SK-N-SH (cell line): Measurements from ENCODE around the gene SH2D3A. TPM values are rescaled to one million over a fixed set of nuclear protein-coding genes. Genes with fewer than 3 reads are reported as not detected.
"Not testable (repeated sequence)": the region's sequence is repeated elsewhere in the genome, so short reads cannot be mapped to it uniquely, and the experiment has no call there.

ENCODE experiments used
- CTCF ChIA-PET: fragments of 300-600, 350-600 bp; formaldehyde crosslinking; extraction: SDS; loops from one replicate; lab custom pipeline; 2021; lab: Yijun Ruan, JAX
- POLR2A ChIA-PET: fragments of 350-600 bp; sonication (Branson Sonifier 250); formaldehyde crosslinking; extraction: SDS; loops from one replicate; lab custom pipeline; 2020; ENCODE audit warnings: antibody characterized with exemption, inconsistent platforms; lab: Yijun Ruan, JAX
- DNase-seq: peaks from one replicate; pipeline ENCODE4 v3.0.0; 2012
- H2AFZ ChIP-seq: fragments of 200-600 bp; sonication (generic); 2 replicates; pipeline ENCODE4 v1.8.1; 2016; ENCODE audit warnings: antibody characterized with exemption, mild to moderate bottlenecking, low read depth
- H3F3A ChIP-seq: fragments of 200-600 bp; sonication (generic); replicated peaks from 2 replicates; pipeline ENCODE3; 2016; ENCODE audit warnings: antibody characterized with exemption, mild to moderate bottlenecking; ENCODE audit not compliant: insufficient read depth
- H3K27ac ChIP-seq, 2 experiments: fragments of 200-500 bp in 1 of 2; fragments of 200-600 bp in 1 of 2; sonication (Bioruptor generic) in 1 of 2; sonication (generic), shearing (Covaris generic) in 1 of 2; 2 replicates each; pipeline versions ENCODE4 v1.5.1 to v1.6.1; 2014 to 2016; ENCODE audit warnings: low read depth in 2 of 2, inconsistent platforms in 1 of 2, low read length in 1 of 2, mild to moderate bottlenecking in 1 of 2, mixed read lengths in 1 of 2
- H3K27me3 ChIP-seq: fragments of 200-600 bp; sonication (generic), shearing (Covaris generic); 2 replicates; pipeline ENCODE4 v1.6.1; 2016; ENCODE audit warnings: mixed run types; ENCODE audit not compliant: insufficient read depth
- H3K36me3 ChIP-seq, 2 experiments: fragments of 200-500 bp in 1 of 2; fragments of 200-600 bp in 1 of 2; sonication (Bioruptor generic) in 1 of 2; sonication (generic) in 1 of 2; replicated peaks in 1 of 2; 2 replicates each; pipeline versions ENCODE3 to v1.5.1; 2014 to 2016; ENCODE audit warnings: low read length in 1 of 2, mild to moderate bottlenecking in 1 of 2; ENCODE audit not compliant: insufficient read depth in 2 of 2, control insufficient read depth in 1 of 2
- H3K4me1 ChIP-seq, 2 experiments: fragments of 200-500 bp in 1 of 2; fragments of 200-600 bp in 1 of 2; sonication (Bioruptor generic) in 1 of 2; sonication (generic), shearing (Covaris generic) in 1 of 2; 2 replicates each; pipeline versions ENCODE4 v1.5.1 to v1.6.1; 2014 to 2016; ENCODE audit warnings: low read depth in 1 of 2, low read length in 1 of 2, mixed run types in 1 of 2; ENCODE audit not compliant: insufficient read depth in 2 of 2, control insufficient read depth in 1 of 2
- H3K4me2 ChIP-seq: fragments of 200-600 bp; sonication (generic), shearing (Covaris generic); 2 replicates; pipeline ENCODE4 v1.6.1; 2017; ENCODE audit warnings: mixed run types
- H3K4me3 ChIP-seq, 2 experiments: fragments of 200-500 bp in 1 of 2; fragments of 200-600 bp in 1 of 2; sonication (Bioruptor generic) in 1 of 2; sonication (generic), shearing (Covaris generic) in 1 of 2; 2 replicates each; pipeline versions ENCODE4 v1.5.1 to v1.8.1; 2014 to 2016; ENCODE audit warnings: low read depth in 2 of 2, inconsistent platforms in 1 of 2, low read length in 1 of 2, mild to moderate bottlenecking in 1 of 2, mixed read lengths in 1 of 2, moderate library complexity in 1 of 2
- H3K79me2 ChIP-seq: fragments of 200-600 bp; sonication (generic); 2 replicates; pipeline ENCODE4 v1.8.1; 2017; ENCODE audit warnings: mild to moderate bottlenecking; ENCODE audit not compliant: insufficient read depth
- H3K9ac ChIP-seq: fragments of 200-600 bp; sonication (generic); 2 replicates; pipeline ENCODE4 v1.6.1; 2017; ENCODE audit warnings: mixed run types
- H3K9me2 ChIP-seq: fragments of 200-600 bp; sonication (generic); 2 replicates; pipeline ENCODE4 v1.6.1; 2017; ENCODE audit warnings: mixed run types
- H3K9me3 ChIP-seq: fragments of 200-600 bp; sonication (generic); 2 replicates; pipeline ENCODE4 v1.6.1; 2017; ENCODE audit warnings: mixed run types, mild to moderate bottlenecking, moderate library complexity
- H4K20me1 ChIP-seq: fragments of 200-600 bp; sonication (generic); 2 replicates; pipeline ENCODE4 v1.6.1; 2017; ENCODE audit warnings: mild to moderate bottlenecking, mixed run types; ENCODE audit not compliant: insufficient read depth
- CHD2 ChIP-seq: fragments of 150-350 bp; IDR thresholded peaks from 2 replicates; pipeline ENCODE4 v1.6.1; 2018; ENCODE audit warnings: low read length; ENCODE audit not compliant: partially characterized antibody
- ELF1 ChIP-seq: IDR thresholded peaks from 2 replicates; pipeline ENCODE4 v1.4.0; 2012
- EP300 ChIP-seq, 2 experiments: IDR thresholded peaks; 2 replicates each; pipeline versions ENCODE4 v1.4.0 to v1.6.1; 2012; ENCODE audit warnings: borderline replicate concordance in 1 of 2, low read depth in 1 of 2, low read length in 1 of 2
- FOXJ3 ChIP-seq: sonication (generic); formaldehyde crosslinking; IDR thresholded peaks from 2 replicates; pipeline ENCODE4 v1.5.1; 2020; ENCODE audit warnings: mild to moderate bottlenecking, missing genetic modification reagents
- FOXM1 ChIP-seq: IDR thresholded peaks from 2 replicates; pipeline ENCODE4 v1.4.0; 2012; ENCODE audit warnings: low read depth, mild to moderate bottlenecking
- GABPA ChIP-seq: IDR thresholded peaks from 2 replicates; pipeline ENCODE4 v1.4.0; 2012; ENCODE audit warnings: low read depth, mild to moderate bottlenecking
- JUND ChIP-seq: IDR thresholded peaks from 2 replicates; pipeline ENCODE4 v1.4.0; 2012
- MEF2A ChIP-seq: IDR thresholded peaks from 2 replicates; pipeline ENCODE4 v1.4.0; 2012; ENCODE audit warnings: low read depth, borderline replicate concordance
- NRF1 ChIP-seq: IDR thresholded peaks from 2 replicates; pipeline ENCODE4 v1.6.1; 2012; ENCODE audit warnings: low read depth, mild to moderate bottlenecking, low read length
- RAD21 ChIP-seq: IDR thresholded peaks from 2 replicates; pipeline ENCODE4 v1.6.1; 2012; ENCODE audit warnings: mild to moderate bottlenecking, low read length
- RCOR1 ChIP-seq: fragments of 150-350 bp; IDR thresholded peaks from 2 replicates; pipeline ENCODE4 v1.6.1; 2017; ENCODE audit warnings: antibody characterized with exemption, low read length
- RFX5 ChIP-seq: IDR thresholded peaks from 2 replicates; pipeline ENCODE4 v1.6.1; 2012; ENCODE audit warnings: mild to moderate bottlenecking, improper control_type of control experiment, low read length
- RXRA ChIP-seq: IDR thresholded peaks from 2 replicates; pipeline ENCODE4 v1.4.0; 2012; ENCODE audit warnings: low read depth, mild to moderate bottlenecking, borderline replicate concordance
- TCF12 ChIP-seq: IDR thresholded peaks from 2 replicates; pipeline ENCODE4 v1.4.0; 2012
- WGBS: methylation state at CpG from one replicate; pipeline ENCODE4 v1.1.6; 2017; ENCODE audit warnings: low lambda C conversion rate; 5-methylcytosine and 5-hydroxymethylcytosine counted together
- polyA plus RNA-seq, 3 experiments: library from polyadenylated mRNA; depleted of rRNA; stranded (reverse); fragments of >200 nt; gene quantifications; 2 replicates each; pipeline ENCODE4 v1.2.3, GENCODE V29; 2012
- TF ChIP-seq, protein P1 (sequence below): fragments of 200-600 bp; sonication (generic); IDR thresholded peaks from 2 replicates; pipeline ENCODE4 v1.6.1; 2017; ENCODE audit warnings: antibody characterized with exemption, mild to moderate bottlenecking, moderate library complexity
- TF ChIP-seq, protein P2 (sequence below): IDR thresholded peaks from 2 replicates; pipeline ENCODE4 v1.4.0; 2012; ENCODE audit warnings: low read depth, borderline replicate concordance
- TF ChIP-seq, protein P3 (sequence below): fragments of 150-350 bp; IDR thresholded peaks from 2 replicates; pipeline ENCODE4 v1.6.1; 2016; ENCODE audit warnings: mild to moderate bottlenecking, low read depth, low read length
- TF ChIP-seq, protein P4 (sequence below): IDR thresholded peaks from 2 replicates; pipeline ENCODE4 v1.4.0; 2012; ENCODE audit warnings: low read depth

SH2D3A gene
- polyA plus RNA-seq, 1 of the 3 experiments (the other 2 are of a cell fraction), result 0.35 TPM

DNA sequence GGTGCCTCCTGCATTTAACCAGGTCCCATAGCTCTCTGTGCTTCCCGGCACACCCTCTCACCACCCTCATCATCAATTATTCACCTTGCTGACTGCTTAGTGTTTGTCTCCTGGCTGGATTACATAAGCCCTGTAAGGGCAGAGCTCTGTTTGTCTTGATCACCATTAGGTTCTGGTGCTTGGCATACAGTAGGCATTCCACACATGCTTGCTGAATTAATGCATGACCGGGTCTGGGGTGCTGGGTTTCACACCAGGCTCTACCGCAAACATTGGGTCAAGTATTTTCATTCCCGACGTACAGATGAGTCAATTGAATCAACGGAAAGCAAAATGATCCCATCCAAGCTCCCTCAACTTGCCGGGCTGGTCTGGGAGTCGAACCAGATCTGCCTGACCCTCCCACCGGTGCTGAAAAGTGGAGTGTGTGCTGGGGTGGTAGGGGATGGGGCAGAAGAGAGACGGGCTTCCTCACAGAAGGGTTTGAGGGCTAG lies 33.8 kb upstream of the SH2D3A start (continued):
- TF ChIP-seq, protein P1, sequence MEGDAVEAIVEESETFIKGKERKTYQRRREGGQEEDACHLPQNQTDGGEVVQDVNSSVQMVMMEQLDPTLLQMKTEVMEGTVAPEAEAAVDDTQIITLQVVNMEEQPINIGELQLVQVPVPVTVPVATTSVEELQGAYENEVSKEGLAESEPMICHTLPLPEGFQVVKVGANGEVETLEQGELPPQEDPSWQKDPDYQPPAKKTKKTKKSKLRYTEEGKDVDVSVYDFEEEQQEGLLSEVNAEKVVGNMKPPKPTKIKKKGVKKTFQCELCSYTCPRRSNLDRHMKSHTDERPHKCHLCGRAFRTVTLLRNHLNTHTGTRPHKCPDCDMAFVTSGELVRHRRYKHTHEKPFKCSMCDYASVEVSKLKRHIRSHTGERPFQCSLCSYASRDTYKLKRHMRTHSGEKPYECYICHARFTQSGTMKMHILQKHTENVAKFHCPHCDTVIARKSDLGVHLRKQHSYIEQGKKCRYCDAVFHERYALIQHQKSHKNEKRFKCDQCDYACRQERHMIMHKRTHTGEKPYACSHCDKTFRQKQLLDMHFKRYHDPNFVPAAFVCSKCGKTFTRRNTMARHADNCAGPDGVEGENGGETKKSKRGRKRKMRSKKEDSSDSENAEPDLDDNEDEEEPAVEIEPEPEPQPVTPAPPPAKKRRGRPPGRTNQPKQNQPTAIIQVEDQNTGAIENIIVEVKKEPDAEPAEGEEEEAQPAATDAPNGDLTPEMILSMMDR, result no peak
- TF ChIP-seq, all 33 proteins: peak for 0

DNA sequence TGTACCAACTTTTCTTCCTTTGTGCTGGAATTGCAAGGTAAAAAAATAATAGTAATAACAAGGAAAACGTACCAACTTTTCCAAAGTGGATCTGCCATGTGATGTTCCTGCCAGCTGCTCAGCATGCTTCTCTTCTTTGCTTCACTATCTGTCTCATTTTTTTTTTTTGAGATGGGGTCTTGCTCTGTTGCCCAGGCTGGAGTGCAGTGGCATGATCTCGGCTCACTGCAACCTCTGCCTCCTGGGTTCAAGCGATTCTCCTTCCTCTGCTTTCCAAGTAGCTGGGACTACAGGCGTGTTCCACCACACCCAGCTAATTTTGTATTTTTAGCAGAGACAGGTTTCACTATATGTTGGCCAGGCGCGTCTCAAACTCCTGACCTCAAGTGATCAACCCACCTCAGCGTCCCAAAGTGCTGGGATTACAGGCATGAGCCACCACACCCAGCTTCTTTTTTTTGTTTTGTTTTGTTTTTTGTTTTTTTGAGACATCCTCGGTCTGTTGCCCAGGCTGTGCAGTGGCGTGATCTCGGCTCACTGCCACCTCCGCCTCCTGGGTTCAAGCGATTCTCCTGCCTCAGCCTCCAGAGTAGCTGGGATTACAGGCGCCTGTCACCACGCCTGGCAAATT lies 33.0 kb upstream of the SH2D3A start:
- H3K79me2 ChIP-seq, H3K4me2 ChIP-seq, CTCF ChIA-PET, H3K9ac ChIP-seq, H3K9me2 ChIP-seq, H3K36me3 ChIP-seq, H3K27ac ChIP-seq, DNase-seq, H4K20me1 ChIP-seq, H3K9me3 ChIP-seq, H3K4me1 ChIP-seq, H3K4me3 ChIP-seq, POLR2A ChIA-PET, H2AFZ ChIP-seq, H3F3A ChIP-seq: not testable (repeated sequence)
- H3K27me3 ChIP-seq, result peaks cover 36% of the 10 kb centered on the region; the same call in 1 of the 2 replicates
- 34% methylated on average over 14 of the region's 14 CpGs for WGBS

DNA sequence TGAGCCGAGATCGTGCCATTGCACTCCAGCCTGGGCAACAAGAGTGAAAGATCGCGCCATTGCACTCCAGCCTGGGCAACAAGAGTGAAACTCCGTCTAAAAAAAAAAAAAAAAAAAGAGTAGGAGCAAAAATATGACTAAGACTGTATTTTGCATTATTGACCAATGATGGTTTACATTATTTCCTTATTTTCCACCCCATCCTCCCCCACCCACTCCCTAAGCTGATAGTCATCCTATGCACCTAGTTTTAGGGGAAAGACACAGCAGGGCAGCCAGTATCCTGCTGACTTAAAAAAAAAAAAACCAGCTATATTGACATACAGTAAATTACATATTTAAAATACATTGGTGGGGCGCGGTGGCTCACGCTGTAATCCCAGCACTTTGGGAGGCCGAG lies 30.4 kb upstream of the SH2D3A start:
- no peaks in the 10 kb centered on the region for H3K36me3 ChIP-seq
- H3F3A ChIP-seq, result no peaks in the 10 kb centered on the region
- ChIA-PET CTCF (no interaction called here), POLR2A (no interaction called here)
- TF ChIP-seq, protein P2, sequence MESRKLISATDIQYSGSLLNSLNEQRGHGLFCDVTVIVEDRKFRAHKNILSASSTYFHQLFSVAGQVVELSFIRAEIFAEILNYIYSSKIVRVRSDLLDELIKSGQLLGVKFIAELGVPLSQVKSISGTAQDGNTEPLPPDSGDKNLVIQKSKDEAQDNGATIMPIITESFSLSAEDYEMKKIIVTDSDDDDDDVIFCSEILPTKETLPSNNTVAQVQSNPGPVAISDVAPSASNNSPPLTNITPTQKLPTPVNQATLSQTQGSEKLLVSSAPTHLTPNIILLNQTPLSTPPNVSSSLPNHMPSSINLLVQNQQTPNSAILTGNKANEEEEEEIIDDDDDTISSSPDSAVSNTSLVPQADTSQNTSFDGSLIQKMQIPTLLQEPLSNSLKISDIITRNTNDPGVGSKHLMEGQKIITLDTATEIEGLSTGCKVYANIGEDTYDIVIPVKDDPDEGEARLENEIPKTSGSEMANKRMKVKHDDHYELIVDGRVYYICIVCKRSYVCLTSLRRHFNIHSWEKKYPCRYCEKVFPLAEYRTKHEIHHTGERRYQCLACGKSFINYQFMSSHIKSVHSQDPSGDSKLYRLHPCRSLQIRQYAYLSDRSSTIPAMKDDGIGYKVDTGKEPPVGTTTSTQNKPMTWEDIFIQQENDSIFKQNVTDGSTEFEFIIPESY, result no peak
- no peak for TF ChIP-seq GABPA
- TF ChIP-seq FOXJ3, result no peak
- no peak for TF ChIP-seq TCF12
- no peak for TF ChIP-seq CHD2
- TF ChIP-seq, protein P3, sequence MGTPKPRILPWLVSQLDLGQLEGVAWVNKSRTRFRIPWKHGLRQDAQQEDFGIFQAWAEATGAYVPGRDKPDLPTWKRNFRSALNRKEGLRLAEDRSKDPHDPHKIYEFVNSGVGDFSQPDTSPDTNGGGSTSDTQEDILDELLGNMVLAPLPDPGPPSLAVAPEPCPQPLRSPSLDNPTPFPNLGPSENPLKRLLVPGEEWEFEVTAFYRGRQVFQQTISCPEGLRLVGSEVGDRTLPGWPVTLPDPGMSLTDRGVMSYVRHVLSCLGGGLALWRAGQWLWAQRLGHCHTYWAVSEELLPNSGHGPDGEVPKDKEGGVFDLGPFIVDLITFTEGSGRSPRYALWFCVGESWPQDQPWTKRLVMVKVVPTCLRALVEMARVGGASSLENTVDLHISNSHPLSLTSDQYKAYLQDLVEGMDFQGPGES, result no peak
- no peak for TF ChIP-seq FOXM1
- no peak for TF ChIP-seq RCOR1
- TF ChIP-seq, protein P4, sequence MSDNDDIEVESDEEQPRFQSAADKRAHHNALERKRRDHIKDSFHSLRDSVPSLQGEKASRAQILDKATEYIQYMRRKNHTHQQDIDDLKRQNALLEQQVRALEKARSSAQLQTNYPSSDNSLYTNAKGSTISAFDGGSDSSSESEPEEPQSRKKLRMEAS, result no peak
- TF ChIP-seq, protein P1, result no peak
- no peak for TF ChIP-seq NRF1
- no peak for TF ChIP-seq RXRA
- no peak for TF ChIP-seq RAD21
- TF ChIP-seq MEF2A, result no peak
- no peak for TF ChIP-seq EP300 (IDR thresholded peaks at IDR 0.05; ENCODE audit: borderline replicate concordance in 1 of 2, low read depth in 1 of 2, low read length in 1 of 2)
- TF ChIP-seq JUND, result no peak
- TF ChIP-seq ELF1, result no peak
- no peak for TF ChIP-seq RFX5
- no peak overlapping the region for H3K4me2 ChIP-seq
- H3K79me2 ChIP-seq, result no peaks in the 10 kb centered on the region
- H3K9ac ChIP-seq, result no peak overlapping the region
- H4K20me1 ChIP-seq, result no peaks in the 10 kb centered on the region
- no peaks in the 10 kb centered on the region for H3K9me2 ChIP-seq
- H3K9me3 ChIP-seq, result no peaks in the 10 kb centered on the region
- H3K27me3 ChIP-seq, result peaks cover 22% of the 10 kb centered on the region; the same call in 1 of the 2 replicates
- H3K4me1 ChIP-seq, result peaks cover 0 to 2% of the 10 kb centered on the region in 2 experiments; a peak in 1 of 4 replicates
- H2AFZ ChIP-seq, result no peak overlapping the region
- WGBS, result 30% methylated on average over 9 of the region's 9 CpGs
- no peak overlapping the region for H3K27ac ChIP-seq
- no peak overlapping the region for H3K4me3 ChIP-seq
- no peak for DNase-seq
